ENCODE measurements around the gene SPATA2L. TPM values are rescaled to one million over a fixed set of nuclear protein-coding genes. Genes with fewer than 3 reads are reported as not detected.
A peak's percentile ranks its signal among the peaks of the same experiment; 100 is the strongest.

SPATA2L gene
- total and polyA plus RNA-seq, 2 of the 13 experiments (the other 11 are each of a cell fraction or from before 2014, with no cell fraction given), result 9.1 to 20.7 TPM

GRCh38 chr16:89693931-89694783 is 7.3 kb downstream of the SPATA2L start (continued):
- TF ChIP-seq ZNF407 (CRISPR knock-in tag; IDR thresholded peaks at IDR 0.05; ENCODE audit: not compliant biosample characterization) (no peak), TP53 (CRISPR knock-in tag; conservative IDR thresholded peaks at IDR 0.05) (no peak), ZNF280D (CRISPR knock-in tag; IDR thresholded peaks at IDR 0.05) (no peak), TEF (CRISPR knock-in tag; IDR thresholded peaks at IDR 0.05) (no peak), ZNF713 (CRISPR knock-in tag; IDR thresholded peaks at IDR 0.05) (no peak), ATRX (CRISPR knock-in tag; IDR thresholded peaks at IDR 0.05; ENCODE audit: borderline replicate concordance) (no peak), DRAP1 (CRISPR knock-in tag; IDR thresholded peaks at IDR 0.05) (peak; percentile 24), AKAP8 (CRISPR knock-in tag; IDR thresholded peaks at IDR 0.05) (no peak; the same call in 1 of the 2 replicates), SATB2 (CRISPR knock-in tag; IDR thresholded peaks at IDR 0.05) (no peak), TAF1 (CRISPR knock-in tag; IDR thresholded peaks at IDR 0.05) (no peak), CERS6 (CRISPR knock-in tag; IDR thresholded peaks at IDR 0.05) (no peak), IKZF1 (IDR thresholded peaks at IDR 0.05) (no peak), SP2 (CRISPR knock-in tag; IDR thresholded peaks at IDR 0.05) (peak; percentile 30; the same call in 1 of the 2 replicates), RXRB (CRISPR knock-in tag; IDR thresholded peaks at IDR 0.05; ENCODE audit: borderline replicate concordance) (peak; percentile 95), ZNF788 (CRISPR knock-in tag; IDR thresholded peaks at IDR 0.05; ENCODE audit: borderline replicate concordance) (peak; percentile 14), ZSCAN20 (CRISPR knock-in tag; IDR thresholded peaks at IDR 0.05; ENCODE audit: borderline replicate concordance) (no peak; the same call in 1 of the 2 replicates)
